ENCODE data around the gene CDS2. TPM values are rescaled to one million over a fixed set of nuclear protein-coding genes. Genes with fewer than 3 reads are reported as not detected.
A peak's percentile ranks its signal among the peaks of the same experiment; 100 is the strongest.

Gene CDS2
- total RNA-seq, 1 experiment from 2014 or later: 18.3 TPM

- no peak for DNase-seq (ENCODE audit: low read depth)
- in situ Hi-C loops (cut with HindIII; ENCODE audit: low pct_unique_long_range_greater_than_20kb, low sequenced_read_pairs): no loop called here
Observed at GRCh38 chr20:5171790-5172164, 45.0 kb downstream of the CDS2 start.

GRCh38 chr20:5172167-5172601 is 45.4 kb downstream of the CDS2 start:
- in situ Hi-C loops (cut with HindIII; ENCODE audit: low pct_unique_long_range_greater_than_20kb, low sequenced_read_pairs): no loop called here
- no peak for DNase-seq (ENCODE audit: low read depth)

GRCh38 chr20:5172903-5173463 is 46.2 kb downstream of the CDS2 start:
- no peak for DNase-seq (ENCODE audit: low read depth)
- in situ Hi-C loops (cut with HindIII; ENCODE audit: low pct_unique_long_range_greater_than_20kb, low sequenced_read_pairs): no loop called here

GRCh38 chr20:5173751-5174150 is 46.9 kb downstream of the CDS2 start:
- DNase-seq (ENCODE audit: low read depth): no peak

GRCh38 chr20:5177071-5177470 is 50.3 kb downstream of the CDS2 start:
- in situ Hi-C loops (cut with HindIII; ENCODE audit: low pct_unique_long_range_greater_than_20kb, low sequenced_read_pairs): no loop called here

More at GRCh38 chr20:5173751-5174150, 46.9 kb downstream of the CDS2 start:
- in situ Hi-C loops (cut with HindIII; ENCODE audit: low pct_unique_long_range_greater_than_20kb, low sequenced_read_pairs): no loop called here

GRCh38 chr20:5178046-5178445 is 51.2 kb downstream of the CDS2 start:
- in situ Hi-C loops (cut with HindIII; ENCODE audit: low pct_unique_long_range_greater_than_20kb, low sequenced_read_pairs): no loop called here
- no peak for DNase-seq (ENCODE audit: low read depth)

More at GRCh38 chr20:5177071-5177470, 50.3 kb downstream of the CDS2 start:
- no peak for DNase-seq (ENCODE audit: low read depth)

- no peak for DNase-seq (ENCODE audit: low read depth)
- in situ Hi-C loops (cut with HindIII; ENCODE audit: low pct_unique_long_range_greater_than_20kb, low sequenced_read_pairs): no loop called here
Observed at GRCh38 chr20:5180421-5180820, 53.6 kb downstream of the CDS2 start.

- DNase-seq (ENCODE audit: low read depth): no peak
- in situ Hi-C loops (cut with HindIII; ENCODE audit: low pct_unique_long_range_greater_than_20kb, low sequenced_read_pairs): no loop called here
Observed at GRCh38 chr20:5180933-5181332, 54.1 kb downstream of the CDS2 start.

GRCh38 chr20:5181492-5181891 is 54.7 kb downstream of the CDS2 start:
- in situ Hi-C loops (cut with HindIII; ENCODE audit: low pct_unique_long_range_greater_than_20kb, low sequenced_read_pairs): no loop called here
- DNase-seq (ENCODE audit: low read depth): no peak

- in situ Hi-C loops (cut with HindIII; ENCODE audit: low pct_unique_long_range_greater_than_20kb, low sequenced_read_pairs): no loop called here
- no peak for DNase-seq (ENCODE audit: low read depth)
Observed at GRCh38 chr20:5181958-5182357, 55.1 kb downstream of the CDS2 start.

- in situ Hi-C loops (cut with HindIII; ENCODE audit: low pct_unique_long_range_greater_than_20kb, low sequenced_read_pairs): no loop called here
Observed at GRCh38 chr20:5182615-5183254, 55.9 kb downstream of the CDS2 start.

GRCh38 chr20:5183731-5184474 is 57.1 kb downstream of the CDS2 start:
- no peak for DNase-seq (ENCODE audit: low read depth)
- in situ Hi-C loops (cut with HindIII; ENCODE audit: low pct_unique_long_range_greater_than_20kb, low sequenced_read_pairs): no loop called here

More at GRCh38 chr20:5182615-5183254, 55.9 kb downstream of the CDS2 start:
- no peak for DNase-seq (ENCODE audit: low read depth)

GRCh38 chr20:5184684-5185083 is 57.9 kb downstream of the CDS2 start:
- DNase-seq (ENCODE audit: low read depth): no peak
- in situ Hi-C loops (cut with HindIII; ENCODE audit: low pct_unique_long_range_greater_than_20kb, low sequenced_read_pairs): no loop called here

GRCh38 chr20:5187122-5187521 is 60.3 kb downstream of the CDS2 start:
- DNase-seq (ENCODE audit: low read depth): no peak
- in situ Hi-C loops (cut with HindIII; ENCODE audit: low pct_unique_long_range_greater_than_20kb, low sequenced_read_pairs): no loop called here

GRCh38 chr20:5188736-5189135 is 61.9 kb downstream of the CDS2 start:
- no peak for DNase-seq (ENCODE audit: low read depth)
- in situ Hi-C loops (cut with HindIII; ENCODE audit: low pct_unique_long_range_greater_than_20kb, low sequenced_read_pairs): no loop called here

GRCh38 chr20:5189917-5190316 is 63.1 kb downstream of the CDS2 start:
- in situ Hi-C loops (cut with HindIII; ENCODE audit: low pct_unique_long_range_greater_than_20kb, low sequenced_read_pairs): no loop called here
- DNase-seq (ENCODE audit: low read depth): no peak

GRCh38 chr20:5190444-5190843 is 63.6 kb downstream of the CDS2 start:
- in situ Hi-C loops (cut with HindIII; ENCODE audit: low pct_unique_long_range_greater_than_20kb, low sequenced_read_pairs): no loop called here

GRCh38 chr20:5191829-5192569 is 65.2 kb downstream of the CDS2 start:
- DNase-seq (ENCODE audit: low read depth): peak; percentile 58
- in situ Hi-C loops (cut with HindIII; ENCODE audit: low pct_unique_long_range_greater_than_20kb, low sequenced_read_pairs): no loop called here

More at GRCh38 chr20:5190444-5190843, 63.6 kb downstream of the CDS2 start:
- no peak for DNase-seq (ENCODE audit: low read depth)

Measured in Caki2 (cell line).